Spleen (tissue), 11 donors: ENCODE measurements around the gene ZFAND4. TPM values are rescaled to one million over a fixed set of nuclear protein-coding genes. Genes with fewer than 3 reads are reported as not detected.

Source experiments
- DNase-seq: peaks from one replicate; pipeline ENCODE4 v3.0.0-alpha.2; 2020
- H3K27ac ChIP-seq, 8 donors: fragments of 200-600 bp; sonication (generic) in 7 of 8; 1 replicate in 4 of 8; 2 replicates in 4 of 8; pipeline versions ENCODE4 v1.5.0 to v1.8.0; 2016 to 2021; ENCODE audit warnings: inconsistent platforms in 4 of 8, mild to moderate bottlenecking in 4 of 8, moderate library complexity in 1 of 8
- H3K27me3 ChIP-seq, 7 donors: fragments of 200-600 bp; sonication (generic) in 6 of 7; replicated peaks in 1 of 7; 1 replicate in 4 of 7; 2 replicates in 3 of 7; pipeline versions ENCODE4 v1.5.0 to v1.8.0; 2016 to 2021; ENCODE audit warnings: inconsistent platforms in 3 of 7, mild to moderate bottlenecking in 1 of 7
- H3K36me3 ChIP-seq, 6 donors: fragments of 200-600 bp; sonication (generic) in 5 of 6; 1 replicate in 4 of 6; 2 replicates in 2 of 6; pipeline versions ENCODE4 v1.5.0 to v1.8.0; 2016 to 2021; ENCODE audit warnings: inconsistent platforms in 2 of 6
- H3K4me1 ChIP-seq, 6 donors: fragments of 200-600 bp; sonication (generic) in 5 of 6; 1 replicate in 3 of 6; 2 replicates in 3 of 6; pipeline versions ENCODE4 v1.5.0 to v1.8.0; 2016 to 2021; ENCODE audit warnings: inconsistent platforms in 3 of 6
- H3K4me3 ChIP-seq, 8 donors: fragments of 200-600 bp; sonication (generic) in 7 of 8; 1 replicate in 4 of 8; 2 replicates in 4 of 8; pipeline versions ENCODE4 v1.5.0 to v1.8.0; 2016 to 2021; ENCODE audit warnings: inconsistent platforms in 4 of 8, mild to moderate bottlenecking in 4 of 8, moderate library complexity in 2 of 8
- H3K9me3 ChIP-seq, 8 donors: fragments of 200-600 bp; sonication (generic) in 7 of 8; 1 replicate in 4 of 8; 2 replicates in 4 of 8; pipeline versions ENCODE4 v1.5.0 to v1.8.0; 2016 to 2021; ENCODE audit warnings: inconsistent platforms in 4 of 8
- POLR2A ChIP-seq, 3 donors: fragments of 450-650 bp; IDR thresholded peaks; one replicate each; pipeline ENCODE4 v1.5.1; 2017; ENCODE audit warnings: antibody characterized with exemption in 3 of 3, mild to moderate bottlenecking in 1 of 3
- POLR2AphosphoS5 ChIP-seq, 3 donors: sonication (generic); formaldehyde crosslinking; IDR thresholded peaks; one replicate each; pipeline ENCODE4 v1.5.1; 2017; ENCODE audit warnings: antibody characterized with exemption in 3 of 3
- WGBS, 5 donors: extraction: QIAGEN DNeasy Blood & Tissue Kit in 3 of 5; methylation state at CpG; one replicate each; pipeline versions ENCODE4 v1.1.5 to v1.1.7; 2013 to 2018; 5-methylcytosine and 5-hydroxymethylcytosine counted together
- intact Hi-C: fragments of 100-400 bp; cut with DNase I; formaldehyde crosslinking; loops from one replicate; pipeline ENCODE4 v1.15.0; 2023; ENCODE audit warnings: low total_unique reads
- polyA plus RNA-seq, 3 donors: library from polyadenylated mRNA; stranded (reverse); fragments of 200-250 nt; gene quantifications; one replicate each; pipeline ENCODE4 v1.2.1, GENCODE V29; 2013
- total RNA-seq, 7 donors: library from RNA; depleted of rRNA in 3 of 7; stranded (reverse); fragments of >200 nt in 3 of 7; fragmentation: NEBNext Ultra II Directional in 4 of 7; extraction: Animal tissue kit (Norgen Biotek cat#: 25700) in 4 of 7; gene quantifications; one replicate each; pipeline versions ENCODE4 v1.1.0 to v1.2.1, GENCODE V29; 2016 to 2021
- TF ChIP-seq, protein P1 (sequence below), 11 experiments: fragments of 200-600 bp in 7 of 11; fragments of 450-650 bp in 4 of 11; sonication (generic) in 4 of 11; IDR thresholded peaks in 8 of 11; conservative IDR thresholded peaks in 3 of 11; 1 replicate in 7 of 11; 2 replicates in 4 of 11; pipeline versions ENCODE4 v1.4.0 to v1.8.0; 2016 to 2021; ENCODE audit warnings: antibody characterized with exemption in 11 of 11, inconsistent platforms in 4 of 11, mild to moderate bottlenecking in 1 of 11
- donor health status: healthy with polysubstance abuse.
- donor health status: DM: no; HTN: no; CAD: no; lungs with moderate emphysema.
- donor health status: DM: no; HTN: no; CAD: no.
- donor health status: Bipolar disorder and iron deficiency.
- donor health status: healthy.
- donor health status: DM: no; HTN: no; CAD: no.
- donor health status: DM: yes; HTN: yes; CAD: no.

The ZFAND4 gene
- total and polyA plus RNA-seq, 10 donors, result 3.6 to 27.7 (median 18.4) TPM

DNA sequence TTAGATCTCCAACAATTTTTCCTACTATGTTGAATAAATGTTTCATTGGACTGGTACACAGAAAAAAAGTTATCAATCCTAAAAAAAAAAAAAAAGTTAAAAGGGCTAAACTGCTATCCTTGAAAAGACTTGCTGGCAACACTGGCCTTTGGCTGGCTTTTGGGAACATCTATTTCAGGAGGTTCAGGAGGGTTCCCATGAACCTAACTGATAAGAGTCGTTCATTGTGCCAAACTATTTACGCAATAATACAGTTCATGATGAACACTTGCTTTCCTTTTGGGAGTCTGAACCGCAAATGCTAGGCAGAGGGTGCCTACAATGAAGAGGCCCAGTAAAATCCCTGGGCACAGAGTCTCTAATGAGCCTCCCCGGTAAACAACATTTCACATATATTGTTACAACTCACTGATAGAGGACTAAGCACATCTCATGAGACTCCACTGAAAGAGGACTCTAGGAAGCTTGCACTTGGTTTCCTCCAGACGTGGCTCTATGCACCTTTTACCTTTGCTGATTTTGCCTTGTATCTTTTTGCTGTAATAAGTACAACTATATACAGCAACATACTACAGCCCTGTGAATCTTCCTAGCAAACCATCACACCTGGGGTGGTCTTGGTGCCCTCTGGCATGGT is 45.0 kb downstream of the ZFAND4 start:
- DNase-seq, result no peak
- Histone ChIP-seq H3K9me3 (no peaks in the 10 kb centered on the region), H3K27me3 (no peaks in the 10 kb centered on the region), H3K27ac (no peak overlapping the region), H3K4me1 (no peaks in the 10 kb centered on the region), H3K4me3 (no peak overlapping the region), H3K36me3 (peaks cover 0 to 38% (median 8%) of the 10 kb centered on the region in 6 donors)
- 83 to 93% (median 88%) methylated on average over 5 of the region's 5 CpGs for WGBS, 5 donors
- intact Hi-C loops, result no loop called here
- no peak for TF ChIP-seq POLR2A (IDR thresholded peaks at IDR 0.05)
- TF ChIP-seq, protein P1, sequence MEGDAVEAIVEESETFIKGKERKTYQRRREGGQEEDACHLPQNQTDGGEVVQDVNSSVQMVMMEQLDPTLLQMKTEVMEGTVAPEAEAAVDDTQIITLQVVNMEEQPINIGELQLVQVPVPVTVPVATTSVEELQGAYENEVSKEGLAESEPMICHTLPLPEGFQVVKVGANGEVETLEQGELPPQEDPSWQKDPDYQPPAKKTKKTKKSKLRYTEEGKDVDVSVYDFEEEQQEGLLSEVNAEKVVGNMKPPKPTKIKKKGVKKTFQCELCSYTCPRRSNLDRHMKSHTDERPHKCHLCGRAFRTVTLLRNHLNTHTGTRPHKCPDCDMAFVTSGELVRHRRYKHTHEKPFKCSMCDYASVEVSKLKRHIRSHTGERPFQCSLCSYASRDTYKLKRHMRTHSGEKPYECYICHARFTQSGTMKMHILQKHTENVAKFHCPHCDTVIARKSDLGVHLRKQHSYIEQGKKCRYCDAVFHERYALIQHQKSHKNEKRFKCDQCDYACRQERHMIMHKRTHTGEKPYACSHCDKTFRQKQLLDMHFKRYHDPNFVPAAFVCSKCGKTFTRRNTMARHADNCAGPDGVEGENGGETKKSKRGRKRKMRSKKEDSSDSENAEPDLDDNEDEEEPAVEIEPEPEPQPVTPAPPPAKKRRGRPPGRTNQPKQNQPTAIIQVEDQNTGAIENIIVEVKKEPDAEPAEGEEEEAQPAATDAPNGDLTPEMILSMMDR (IDR thresholded peaks at IDR 0.05 in 8 of 11, conservative IDR thresholded peaks at IDR 0.05 in 3 of 11), result no peak
- no peak for TF ChIP-seq POLR2AphosphoS5 (IDR thresholded peaks at IDR 0.05)

DNA sequence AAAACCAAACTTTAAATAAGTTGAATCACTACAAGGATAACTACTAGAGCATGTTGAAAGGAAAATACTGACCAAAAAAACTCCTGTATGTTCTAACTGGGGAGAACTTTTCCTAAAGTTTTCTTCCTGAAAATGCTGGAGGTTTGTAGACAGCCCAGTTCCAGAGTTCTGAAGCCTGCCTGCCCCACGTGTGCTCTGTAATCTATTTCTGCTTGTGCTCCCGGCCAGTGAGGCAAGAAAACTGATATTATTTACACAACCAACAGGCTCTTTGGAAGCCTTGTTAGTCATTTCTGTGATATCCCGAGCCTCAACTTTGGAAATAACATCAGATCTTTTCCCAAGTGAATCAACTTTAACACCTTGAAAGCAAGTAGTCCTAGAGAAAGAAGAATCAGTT is 46.7 kb downstream of the ZFAND4 start:
- intact Hi-C loops, result no loop called here
- Histone ChIP-seq H3K36me3 (peaks cover 0 to 38% (median 8%) of the 10 kb centered on the region in 6 donors), H3K27me3 (no peaks in the 10 kb centered on the region), H3K4me1 (no peaks in the 10 kb centered on the region), H3K4me3 (no peak overlapping the region), H3K9me3 (no peaks in the 10 kb centered on the region), H3K27ac (no peak overlapping the region)
- 89 to 96% (median 91%) methylated on average over 3 of the region's 3 CpGs for WGBS, 5 donors
- no peak for DNase-seq
- TF ChIP-seq POLR2A (IDR thresholded peaks at IDR 0.05) (no peak), POLR2AphosphoS5 (IDR thresholded peaks at IDR 0.05) (no peak)
- TF ChIP-seq, protein P1 (IDR thresholded peaks at IDR 0.05 in 8 of 11, conservative IDR thresholded peaks at IDR 0.05 in 3 of 11), result no peak

DNA sequence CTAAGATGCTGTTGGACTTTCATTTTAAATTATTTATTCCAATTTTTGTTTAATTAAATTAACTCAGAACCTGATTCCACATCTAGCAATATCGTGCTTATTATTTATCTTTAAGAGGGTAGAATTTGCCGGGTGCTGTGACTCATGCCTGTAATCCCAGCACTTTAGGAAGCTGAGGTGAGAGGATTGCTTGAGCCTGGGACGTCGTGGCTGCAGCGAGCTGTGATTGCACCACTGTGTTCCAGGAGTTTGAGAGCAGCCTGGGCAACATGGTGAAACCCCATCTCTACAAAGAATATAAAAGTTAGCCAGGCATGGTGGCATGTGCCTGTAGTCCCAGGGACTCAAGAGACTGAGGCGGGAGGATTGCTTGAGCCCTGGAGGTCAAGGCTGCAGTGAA is 47.8 kb downstream of the ZFAND4 start:
- Histone ChIP-seq H3K4me1 (no peaks in the 10 kb centered on the region), H3K36me3 (peaks cover 0 to 36% (median 8%) of the 10 kb centered on the region in 6 donors), H3K4me3 (no peak overlapping the region), H3K9me3 (no peaks in the 10 kb centered on the region), H3K27ac (no peak overlapping the region), H3K27me3 (no peaks in the 10 kb centered on the region)
- 80 to 92% (median 87%) methylated on average over 6 of the region's 6 CpGs for WGBS, 5 donors
- intact Hi-C loops, result no loop called here
- TF ChIP-seq, protein P1 (IDR thresholded peaks at IDR 0.05 in 8 of 11, conservative IDR thresholded peaks at IDR 0.05 in 3 of 11), result no peak
- TF ChIP-seq POLR2AphosphoS5 (IDR thresholded peaks at IDR 0.05), result no peak
- TF ChIP-seq POLR2A (IDR thresholded peaks at IDR 0.05), result no peak
- DNase-seq, result no peak

DNA sequence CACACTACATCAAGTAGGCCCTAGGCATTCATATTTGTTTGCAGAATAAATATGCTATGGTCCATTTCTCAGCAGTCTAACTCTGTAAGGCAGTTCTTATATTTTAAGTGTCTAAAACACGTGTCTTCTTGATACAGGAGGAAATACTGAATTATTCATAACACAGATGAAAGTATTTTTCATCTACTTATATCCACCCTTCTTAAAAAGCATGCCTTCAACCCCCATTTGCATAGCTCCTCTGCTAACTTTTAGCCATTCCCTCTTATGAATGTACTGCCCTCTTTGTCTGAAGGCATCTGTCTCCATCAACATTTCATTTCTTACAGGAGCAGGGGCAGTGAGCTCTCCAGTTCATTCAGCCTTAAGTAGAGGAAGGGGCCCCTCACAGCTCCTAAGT is 57.7 kb downstream of the ZFAND4 start:
- Histone ChIP-seq H3K9me3 (peaks cover 0 to 3% (median 0%) of the 10 kb centered on the region in 8 donors), H3K27me3 (no peaks in the 10 kb centered on the region), H3K4me1 (no peaks in the 10 kb centered on the region), H3K27ac (no peak overlapping the region), H3K4me3 (no peak overlapping the region), H3K36me3 (peaks cover 0 to 75% (median 11%) of the 10 kb centered on the region in 6 donors)
- DNase-seq, result no peak
- no peak for TF ChIP-seq POLR2AphosphoS5 (IDR thresholded peaks at IDR 0.05)
- TF ChIP-seq, protein P1 (IDR thresholded peaks at IDR 0.05 in 8 of 11, conservative IDR thresholded peaks at IDR 0.05 in 3 of 11), result no peak
- TF ChIP-seq POLR2A (IDR thresholded peaks at IDR 0.05), result no peak
- intact Hi-C loops, result no loop called here
- WGBS, 5 donors, result 76 to 83% (median 81%) methylated on average over 1 of the region's 1 CpG
